SJCRH30 (cell line): ENCODE results near the gene GTF2F1. TPM values are rescaled to one million over a fixed set of nuclear protein-coding genes. Genes with fewer than 3 reads are reported as not detected.
"Not testable (repeated sequence)": the region's sequence is repeated elsewhere in the genome, so short reads cannot be mapped to it uniquely, and the experiment has no call there.

Source experiments
- DNase-seq, 2 experiments: peaks; one replicate each; pipeline ENCODE4 v3.0.0-alpha.2; 2015 to 2020
- H3K27ac ChIP-seq: fragments of 250-450 bp; sonication (Bioruptor Pico); 2 replicates; pipeline ENCODE4 v1.5.1; 2020; ENCODE audit warnings: mild to moderate bottlenecking, moderate library complexity
- H3K27me3 ChIP-seq: fragments of 250-450 bp; sonication (Bioruptor Pico); 2 replicates; pipeline ENCODE4 v1.5.1; 2020; ENCODE audit warnings: mild to moderate bottlenecking, moderate library complexity
- H3K36me3 ChIP-seq: fragments of 250-450 bp; sonication (Bioruptor Pico); 2 replicates; pipeline ENCODE4 v1.5.1; 2020; ENCODE audit warnings: mild to moderate bottlenecking, moderate library complexity
- H3K4me1 ChIP-seq: fragments of 250-450 bp; sonication (Bioruptor Pico); 2 replicates; pipeline ENCODE4 v1.5.1; 2020; ENCODE audit warnings: mild to moderate bottlenecking, moderate library complexity
- H3K4me3 ChIP-seq: fragments of 250-450 bp; sonication (Bioruptor Pico); 2 replicates; pipeline ENCODE4 v1.5.1; 2020; ENCODE audit warnings: mild to moderate bottlenecking, moderate library complexity
- H3K9me3 ChIP-seq: fragments of 250-450 bp; sonication (Bioruptor Pico); replicated peaks from 2 replicates; pipeline ENCODE4 v1.5.1; 2020; ENCODE audit warnings: mild to moderate bottlenecking, moderate library complexity
- total RNA-seq: library from RNA; depleted of rRNA; stranded (reverse); fragments of >200 nt; shearing (Covaris generic); gene quantifications from 2 replicates; pipeline ENCODE4 v1.2.3, GENCODE V29; 2014

GTF2F1 gene
- total RNA-seq, 1 experiment from 2014 or later, result 49.0 TPM

GRCh38 chr19:6379744-6380143 lies 13.2 kb downstream of the GTF2F1 start:
- Histone ChIP-seq H3K9me3 (no peaks in the 10 kb centered on the region), H3K36me3 (peaks cover 40% of the 10 kb centered on the region)
- no peak for DNase-seq

GRCh38 chr19:6378486-6378885 lies 14.5 kb downstream of the GTF2F1 start:
- no peaks in the 10 kb centered on the region for H3K9me3 ChIP-seq
- peaks cover 40% of the 10 kb centered on the region for H3K36me3 ChIP-seq
- no peak for DNase-seq
- no peaks in the 10 kb centered on the region for H3K27me3 ChIP-seq
- H3K27ac ChIP-seq, result no peak overlapping the region
- H3K4me3 ChIP-seq, result no peak overlapping the region
- H3K4me1 ChIP-seq, result peaks cover 6% of the 10 kb centered on the region; the same call in 1 of the 2 replicates

More at GRCh38 chr19:6379744-6380143, 13.2 kb downstream of the GTF2F1 start:
- no peaks in the 10 kb centered on the region for H3K4me1 ChIP-seq
- H3K27me3 ChIP-seq, result no peaks in the 10 kb centered on the region
- no peak overlapping the region for H3K27ac ChIP-seq
- H3K4me3 ChIP-seq, result no peak overlapping the region

GRCh38 chr19:6378041-6378440 lies 14.9 kb downstream of the GTF2F1 start:
- Histone ChIP-seq H3K27me3 (no peaks in the 10 kb centered on the region), H3K4me3 (no peak overlapping the region), H3K9me3 (no peaks in the 10 kb centered on the region), H3K27ac (no peak overlapping the region), H3K4me1 (peaks cover 6% of the 10 kb centered on the region; the same call in 1 of the 2 replicates), H3K36me3 (peaks cover 36% of the 10 kb centered on the region)
- no peak for DNase-seq

DNA sequence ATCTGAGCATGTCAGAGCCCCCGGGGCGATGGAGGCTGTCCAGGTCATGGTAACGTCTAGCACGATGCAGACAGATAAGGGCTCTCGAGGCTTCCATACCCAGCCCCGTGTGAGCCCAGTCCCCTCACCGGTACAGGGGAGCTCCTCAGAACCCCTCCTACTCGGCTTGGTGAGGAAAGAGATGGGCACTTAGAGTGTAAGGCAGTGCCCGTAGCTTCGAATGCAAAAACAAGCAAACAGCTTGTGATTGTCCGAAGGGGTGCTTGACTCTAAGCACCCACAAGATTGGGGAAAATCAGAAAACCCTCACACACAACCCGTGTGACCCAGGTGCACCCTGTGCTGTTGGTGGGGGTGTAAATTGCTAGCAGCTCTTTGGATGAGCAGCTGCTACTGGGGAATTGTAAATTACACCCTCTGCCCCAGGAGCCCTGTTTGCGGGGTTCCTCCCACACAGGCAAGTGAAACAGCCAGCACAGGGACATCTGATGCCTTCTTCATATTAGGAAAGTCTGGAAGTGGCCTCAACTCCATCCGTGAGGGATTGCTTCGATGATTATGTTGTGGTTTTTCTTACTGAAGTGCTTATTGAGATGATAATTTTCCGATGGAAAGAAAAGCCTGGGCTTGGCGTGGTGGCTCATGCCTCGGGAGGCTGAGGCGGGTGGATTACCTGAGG lies 16.3 kb downstream of the GTF2F1 start:
- Histone ChIP-seq H3K9me3 (no peaks in the 10 kb centered on the region), H3K4me3 (no peak overlapping the region), H3K4me1 (peaks cover 6% of the 10 kb centered on the region; the same call in 1 of the 2 replicates), H3K36me3 (peaks cover 27% of the 10 kb centered on the region), H3K27ac (no peak overlapping the region), H3K27me3 (no peaks in the 10 kb centered on the region)
- no peak for DNase-seq

GRCh38 chr19:6375411-6376010 lies 17.5 kb downstream of the GTF2F1 start, which contains the start of gene PSPN:
Gene PSPN, minus strand, starts transcription at chr19:6375933. Its CDS starts 84 bp downstream, at chr19:6375849.
- no peaks in the 10 kb centered on the region for H3K27me3 ChIP-seq
- DNase-seq, result no peak
- peaks cover 6% of the 10 kb centered on the region; the same call in 1 of the 2 replicates for H3K4me1 ChIP-seq
- peaks cover 16% of the 10 kb centered on the region for H3K36me3 ChIP-seq
- H3K4me3 ChIP-seq, result no peak within 1 kb of the TSS
- H3K9me3 ChIP-seq, result no peaks in the 10 kb centered on the region
- no peak within 1 kb of the TSS for H3K27ac ChIP-seq

DNA sequence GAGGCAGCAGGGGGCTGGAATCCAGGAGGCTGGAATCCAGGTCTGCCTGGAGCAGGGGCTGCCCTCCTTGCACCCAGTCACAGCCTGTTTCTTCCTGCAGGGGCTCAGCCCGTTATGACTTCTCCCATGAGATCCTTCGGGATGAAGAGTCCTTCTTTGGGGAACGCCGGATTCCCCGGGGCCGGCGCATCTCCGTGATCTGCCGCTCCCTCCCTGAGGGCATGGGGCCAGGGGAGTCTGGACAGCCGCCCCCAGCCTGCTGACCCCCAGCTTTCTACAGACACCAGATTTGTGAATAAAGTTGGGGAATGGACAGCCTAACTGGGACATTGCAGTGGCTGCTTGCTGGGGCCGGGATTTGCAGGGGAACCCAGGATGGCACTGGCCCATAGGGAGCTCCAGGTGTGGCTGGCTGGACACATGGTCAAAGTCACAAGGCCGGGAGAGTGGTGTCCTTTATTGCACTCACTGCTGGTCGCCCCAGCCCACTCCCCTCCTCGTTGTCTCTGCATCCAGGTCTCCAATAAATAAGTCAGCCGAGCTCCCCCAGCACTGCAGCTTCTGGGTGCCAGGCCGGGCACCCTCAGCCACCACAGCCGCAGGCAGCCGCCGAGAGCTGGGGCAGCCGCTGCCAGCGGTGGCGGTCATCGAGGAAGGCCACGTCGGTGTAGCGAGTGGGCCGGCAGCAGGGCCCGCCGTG lies 18.1 kb downstream of the GTF2F1 start:
- Histone ChIP-seq H3K9me3 (no peaks in the 10 kb centered on the region), H3K4me1 (peaks cover 6% of the 10 kb centered on the region; the same call in 1 of the 2 replicates), H3K27ac (no peak overlapping the region), H3K4me3 (no peak overlapping the region), H3K27me3 (no peaks in the 10 kb centered on the region), H3K36me3 (peaks cover 9% of the 10 kb centered on the region)
- DNase-seq, result no peak

GRCh38 chr19:6374161-6374709 lies 18.7 kb downstream of the GTF2F1 start:
- Histone ChIP-seq H3K4me1 (peaks cover 6% of the 10 kb centered on the region; the same call in 1 of the 2 replicates), H3K27ac (no peak overlapping the region), H3K9me3 (no peaks in the 10 kb centered on the region), H3K4me3 (peak overlapping the region; percentile 58), H3K36me3 (peaks cover 3% of the 10 kb centered on the region), H3K27me3 (no peaks in the 10 kb centered on the region)
- DNase-seq, result no peak

DNA sequence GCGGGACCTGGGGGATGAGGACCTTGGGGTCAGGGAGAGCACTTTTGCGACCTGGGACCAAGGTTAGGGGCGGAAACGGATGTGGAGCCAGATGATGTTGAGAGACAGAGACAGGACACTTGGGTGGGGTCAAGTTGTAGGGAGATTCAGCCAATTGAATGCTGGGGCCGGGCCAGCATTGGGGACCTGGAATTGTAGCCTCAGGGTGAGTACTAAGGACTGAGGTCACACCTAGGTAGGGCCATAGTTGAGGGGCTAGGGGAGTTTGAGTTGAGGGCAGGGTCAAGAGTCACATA lies 19.2 kb downstream of the GTF2F1 start:
- DNase-seq, result no peak
- no peaks in the 10 kb centered on the region for H3K9me3 ChIP-seq
- peak overlapping the region; percentile 58 for H3K4me3 ChIP-seq
- 0 out of 2 replicates have a peak, but pooled peaks cover 4% of the 10 kb centered on the region for H3K36me3 ChIP-seq
- peaks cover 6% of the 10 kb centered on the region; the same call in 1 of the 2 replicates for H3K4me1 ChIP-seq
- no peaks in the 10 kb centered on the region for H3K27me3 ChIP-seq
- H3K27ac ChIP-seq, result peak overlapping the region; percentile 29; the same call in 1 of the 2 replicates

DNA sequence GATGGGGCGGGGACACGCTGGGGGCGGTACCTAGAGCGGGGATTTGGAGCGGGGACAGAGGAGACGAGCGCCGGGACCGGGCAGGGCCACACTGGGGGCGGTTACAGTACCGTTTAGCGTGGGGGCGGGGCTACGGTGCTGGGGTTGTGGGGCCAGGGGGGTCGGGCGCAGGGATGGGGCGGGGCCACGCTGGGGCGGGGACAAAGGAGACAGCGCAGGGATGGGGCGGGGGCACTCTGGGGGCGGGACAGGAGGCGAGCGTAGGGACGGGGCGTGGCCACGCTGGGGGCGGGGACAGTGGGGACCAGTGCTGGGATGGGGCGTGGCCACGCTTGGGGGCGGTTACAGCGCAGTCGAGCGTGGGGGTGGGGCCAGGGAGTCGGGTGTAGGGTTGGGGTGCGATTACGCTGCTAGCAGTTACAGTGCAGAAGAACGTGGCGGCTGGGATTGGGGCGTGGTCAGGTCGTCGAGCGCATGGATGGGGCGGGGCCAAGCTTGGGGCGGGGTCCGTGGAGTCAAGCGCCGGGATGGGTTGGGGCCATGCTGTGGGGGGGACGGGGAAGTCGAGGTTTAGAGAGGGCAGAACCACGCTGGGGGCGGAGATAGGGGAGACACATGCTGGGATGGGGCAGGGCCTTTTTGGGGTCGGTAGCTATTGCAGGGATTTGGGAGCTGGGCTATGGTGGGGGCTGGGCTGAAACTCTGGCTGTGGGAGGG lies 19.7 kb downstream of the GTF2F1 start:
- DNase-seq, result peak; percentile 98 to 99
- Histone ChIP-seq H3K36me3 (peaks cover 6% of the 10 kb centered on the region; the same call in 1 of the 2 replicates), H3K27ac (peak overlapping the region; percentile 84), H3K9me3 (no peaks in the 10 kb centered on the region), H3K4me1 (peaks cover 6% of the 10 kb centered on the region; the same call in 1 of the 2 replicates), H3K4me3 (peak overlapping the region; percentile 92), H3K27me3 (no peaks in the 10 kb centered on the region)

GRCh38 chr19:6372594-6373095 lies 20.3 kb downstream of the GTF2F1 start, which contains the start of gene ALKBH7:
Gene ALKBH7, plus strand, starts transcription at chr19:6372794. Its CDS starts 27 bp downstream, at chr19:6372821.
- Histone ChIP-seq H3K27ac (peak within 1 kb of the TSS; percentile 84), H3K4me1 (peaks cover 6% of the 10 kb centered on the region; the same call in 1 of the 2 replicates), H3K4me3 (peak within 1 kb of the TSS; percentile 92), H3K9me3 (no peaks in the 10 kb centered on the region), H3K36me3 (peaks cover 6% of the 10 kb centered on the region; the same call in 1 of the 2 replicates), H3K27me3 (no peaks in the 10 kb centered on the region)
- DNase-seq, result peak; percentile 99 to 100

DNA sequence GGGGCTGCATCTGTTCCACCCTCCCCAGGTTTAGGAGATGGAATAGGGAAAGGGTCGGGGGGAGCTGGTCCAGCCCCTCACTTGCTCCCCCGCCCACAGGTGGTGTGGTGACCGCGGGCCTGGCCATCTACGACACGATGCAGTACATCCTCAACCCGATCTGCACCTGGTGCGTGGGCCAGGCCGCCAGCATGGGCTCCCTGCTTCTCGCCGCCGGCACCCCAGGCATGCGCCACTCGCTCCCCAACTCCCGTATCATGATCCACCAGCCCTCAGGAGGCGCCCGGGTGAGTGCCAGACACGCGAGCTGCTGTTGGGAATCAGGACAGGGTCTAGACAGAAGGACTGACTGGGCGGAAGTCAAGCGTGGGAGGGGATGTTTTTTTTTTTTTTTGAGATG lies 28.6 kb downstream of the GTF2F1 start:
- Histone ChIP-seq H3K27me3 (no peaks in the 10 kb centered on the region), H3K27ac (no peak overlapping the region), H3K4me3 (no peak overlapping the region), H3K4me1 (no peaks in the 10 kb centered on the region), H3K36me3 (peaks cover 22% of the 10 kb centered on the region), H3K9me3 (no peaks in the 10 kb centered on the region)
- no peak for DNase-seq

- Histone ChIP-seq H3K27me3 (no peaks in the 10 kb centered on the region), H3K4me3 (peak overlapping the region; percentile 94), H3K4me1 (0 out of 2 replicates have a peak, but pooled peaks cover 3% of the 10 kb centered on the region), H3K36me3 (peaks cover 16% of the 10 kb centered on the region), H3K9me3 (no peaks in the 10 kb centered on the region), H3K27ac (peak overlapping the region; percentile 82; the same call in 1 of the 2 replicates)
- DNase-seq, result no peak
Observed at GRCh38 chr19:6362351-6362801, 30.6 kb downstream of the GTF2F1 start.

GRCh38 chr19:6362027-6362350 lies 31.0 kb downstream of the GTF2F1 start:
- Histone ChIP-seq H3K27me3 (no peaks in the 10 kb centered on the region), H3K4me3 (peak overlapping the region; percentile 94), H3K9me3 (no peaks in the 10 kb centered on the region), H3K4me1 (0 out of 2 replicates have a peak, but pooled peaks cover 3% of the 10 kb centered on the region), H3K27ac (peak overlapping the region; percentile 82), H3K36me3 (peaks cover 16% of the 10 kb centered on the region)
- DNase-seq, result peak; percentile 34 to 41

DNA sequence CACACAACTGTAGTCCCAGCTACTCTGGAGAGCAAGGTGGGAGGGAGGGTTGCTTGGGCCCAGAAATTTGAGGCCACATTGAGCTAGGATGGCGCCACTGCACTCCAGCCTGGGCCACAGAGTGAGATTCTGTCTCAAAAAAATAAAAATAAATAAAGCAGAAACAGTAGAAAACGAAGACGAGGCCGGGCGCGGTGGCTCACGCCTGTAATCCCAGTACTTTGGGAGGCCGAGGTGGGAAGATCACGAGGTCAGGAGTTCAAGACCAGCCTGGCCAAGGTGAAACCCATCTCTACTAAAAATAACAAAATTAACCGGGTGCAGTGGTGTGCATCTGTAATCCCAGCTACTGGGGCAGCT lies 32.1 kb downstream of the GTF2F1 start:
- H3K4me3 ChIP-seq, result peak overlapping the region; percentile 94
- H3K36me3 ChIP-seq, H3K27me3 ChIP-seq, DNase-seq, H3K4me1 ChIP-seq, H3K27ac ChIP-seq, H3K9me3 ChIP-seq: not testable (repeated sequence)
